Measurements from ENCODE around the gene PACRG. TPM values are rescaled to one million over a fixed set of nuclear protein-coding genes. Genes with fewer than 3 reads are reported as not detected.

Gene PACRG
- total RNA-seq, 5 donors from 2014 or later (not counting 1 experiment from before 2014, with no cell fraction given), result 0.20 to 3.0 (median 1.2) TPM; not detected in 1

DNA sequence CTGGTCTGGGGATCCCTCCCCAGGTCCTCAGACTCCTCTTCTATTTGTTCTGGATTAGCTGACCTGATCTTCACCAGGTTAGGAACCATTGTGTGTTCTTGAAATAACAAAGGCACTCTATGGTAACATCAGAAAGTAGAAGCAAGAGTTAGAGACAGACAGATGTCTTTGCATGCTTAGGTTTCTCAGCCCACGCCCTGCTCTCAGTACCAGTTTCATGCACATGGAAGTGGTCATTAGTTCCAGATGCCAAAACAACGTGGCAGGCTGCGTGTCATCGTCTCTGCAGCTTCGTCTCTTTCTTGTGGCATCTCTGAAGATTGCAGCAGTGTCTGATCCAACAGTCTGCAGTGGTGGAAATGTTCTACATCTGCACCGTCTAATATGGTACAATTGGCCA is 89.4 kb downstream of the PACRG start:
- Histone ChIP-seq H3K27ac (ENCODE audit: low read length) (no peak overlapping the region), H3K36me3 (ENCODE audit: control insufficient read depth in 2 of 2, extremely low read depth in 1 of 2, insufficient read depth in 1 of 2, low read length in 1 of 2) (no peaks in the 10 kb centered on the region), H3K9me3 (no peaks in the 10 kb centered on the region), H3K27me3 (replicated peaks in 1 of 2; ENCODE audit: control insufficient read depth in 2 of 2, extremely low read depth in 1 of 2, insufficient read depth in 2 of 2, low read length in 1 of 2) (peaks cover 0 to 4% of the 10 kb centered on the region in 2 experiments), H3K4me3 (ENCODE audit: control insufficient read depth in 1 of 2, extremely low read depth in 1 of 2, low read length in 1 of 2) (no peak overlapping the region), H3K4me1 (ENCODE audit: control insufficient read depth in 1 of 2, extremely low read depth in 1 of 2, insufficient read depth in 2 of 2, low read length in 2 of 2) (no peaks in the 10 kb centered on the region)
- WGBS (ENCODE audit: insufficient coverage), result 82% methylated on average over 5 of the region's 6 CpGs
- no peak for ATAC-seq (replicated peaks in 1 of 4)
- H3K27ac Mint-ChIP-seq, result no peak overlapping the region
- no peak overlapping the region for H3K4me3 Mint-ChIP-seq
- DNase-seq, result no peak
- H3K9me3 Mint-ChIP-seq, result no peaks in the 10 kb centered on the region
- H3K4me1 Mint-ChIP-seq, result no peaks in the 10 kb centered on the region
- CTCF ChIA-PET, result no interaction called here
- no peaks in the 10 kb centered on the region for H3K27me3 Mint-ChIP-seq
- H3K36me3 Mint-ChIP-seq, result no peaks in the 10 kb centered on the region
- POLR2A ChIA-PET, result no interaction called here

GRCh38 chr6:162819284-162819683 is 91.5 kb downstream of the PACRG start:
- Histone ChIP-seq H3K9me3 (no peaks in the 10 kb centered on the region), H3K4me1 (ENCODE audit: control insufficient read depth in 1 of 2, extremely low read depth in 1 of 2, insufficient read depth in 2 of 2, low read length in 2 of 2) (no peaks in the 10 kb centered on the region), H3K36me3 (ENCODE audit: control insufficient read depth in 2 of 2, extremely low read depth in 1 of 2, insufficient read depth in 1 of 2, low read length in 1 of 2) (no peaks in the 10 kb centered on the region), H3K27me3 (replicated peaks in 1 of 2; ENCODE audit: control insufficient read depth in 2 of 2, extremely low read depth in 1 of 2, insufficient read depth in 2 of 2, low read length in 1 of 2) (peaks cover 0 to 4% of the 10 kb centered on the region in 2 experiments), H3K4me3 (ENCODE audit: control insufficient read depth in 1 of 2, extremely low read depth in 1 of 2, low read length in 1 of 2) (no peak overlapping the region), H3K27ac (ENCODE audit: low read length) (no peak overlapping the region)
- CTCF ChIA-PET, result no interaction called here
- Mint-ChIP-seq H3K4me3 (no peak overlapping the region), H3K9me3 (no peaks in the 10 kb centered on the region), H3K36me3 (no peaks in the 10 kb centered on the region), H3K4me1 (no peaks in the 10 kb centered on the region), H3K27me3 (no peaks in the 10 kb centered on the region), H3K27ac (no peak overlapping the region)
- DNase-seq (no peak), ATAC-seq (replicated peaks in 1 of 4) (no peak)
- WGBS (ENCODE audit: insufficient coverage), result no CpG with 5 or more reads among the region's 2 CpGs
- POLR2A ChIA-PET, result no interaction called here

GRCh38 chr6:162821102-162821501 is 93.3 kb downstream of the PACRG start:
- no CpG with 5 or more reads among the region's 3 CpGs for WGBS (ENCODE audit: insufficient coverage)
- H3K27me3 ChIP-seq (replicated peaks in 1 of 2; ENCODE audit: control insufficient read depth in 2 of 2, extremely low read depth in 1 of 2, insufficient read depth in 2 of 2, low read length in 1 of 2), result peaks cover 0 to 4% of the 10 kb centered on the region in 2 experiments
- POLR2A ChIA-PET, result no interaction called here
- no peaks in the 10 kb centered on the region for H3K9me3 ChIP-seq
- Mint-ChIP-seq H3K36me3 (no peaks in the 10 kb centered on the region), H3K27ac (no peak overlapping the region), H3K4me3 (no peak overlapping the region), H3K4me1 (peaks cover 0 to 4% (median 0%) of the 10 kb centered on the region in 3 donors), H3K9me3 (no peaks in the 10 kb centered on the region), H3K27me3 (no peaks in the 10 kb centered on the region)
- CTCF ChIA-PET, result no interaction called here
- no peaks in the 10 kb centered on the region for H3K36me3 ChIP-seq (ENCODE audit: control insufficient read depth in 2 of 2, extremely low read depth in 1 of 2, insufficient read depth in 1 of 2, low read length in 1 of 2)
- DNase-seq (no peak), ATAC-seq (replicated peaks in 1 of 4) (no peak)
- H3K4me3 ChIP-seq (ENCODE audit: control insufficient read depth in 1 of 2, extremely low read depth in 1 of 2, low read length in 1 of 2), result no peak overlapping the region
- no peak overlapping the region for H3K27ac ChIP-seq (ENCODE audit: low read length)
- no peaks in the 10 kb centered on the region for H3K4me1 ChIP-seq (ENCODE audit: control insufficient read depth in 1 of 2, extremely low read depth in 1 of 2, insufficient read depth in 2 of 2, low read length in 2 of 2)

GRCh38 chr6:162825597-162825996 is 97.8 kb downstream of the PACRG start:
- H3K9me3 Mint-ChIP-seq, result no peaks in the 10 kb centered on the region
- POLR2A ChIA-PET, result no interaction called here
- no peak for DNase-seq
- H3K27me3 Mint-ChIP-seq, result no peaks in the 10 kb centered on the region
- peaks cover 0 to 1% of the 10 kb centered on the region in 2 experiments for H3K27me3 ChIP-seq (replicated peaks in 1 of 2; ENCODE audit: control insufficient read depth in 2 of 2, extremely low read depth in 1 of 2, insufficient read depth in 2 of 2, low read length in 1 of 2)
- no peak overlapping the region for H3K27ac ChIP-seq (ENCODE audit: low read length)
- WGBS (ENCODE audit: insufficient coverage), result 42% methylated on average over 3 of the region's 6 CpGs
- no peaks in the 10 kb centered on the region for H3K36me3 Mint-ChIP-seq
- H3K4me3 Mint-ChIP-seq, result no peak overlapping the region
- CTCF ChIA-PET, result no interaction called here
- peaks cover 0 to 2% of the 10 kb centered on the region in 2 experiments for H3K4me1 ChIP-seq (ENCODE audit: control insufficient read depth in 1 of 2, extremely low read depth in 1 of 2, insufficient read depth in 2 of 2, low read length in 2 of 2)
- no peak for ATAC-seq (replicated peaks in 1 of 4)
- H3K4me1 Mint-ChIP-seq, result peaks cover 0 to 16% (median 4%) of the 10 kb centered on the region in 3 donors
- no peak overlapping the region for H3K4me3 ChIP-seq (ENCODE audit: control insufficient read depth in 1 of 2, extremely low read depth in 1 of 2, low read length in 1 of 2)
- no peaks in the 10 kb centered on the region for H3K36me3 ChIP-seq (ENCODE audit: control insufficient read depth in 2 of 2, extremely low read depth in 1 of 2, insufficient read depth in 1 of 2, low read length in 1 of 2)
- H3K9me3 ChIP-seq, result no peaks in the 10 kb centered on the region
- H3K27ac Mint-ChIP-seq, result no peak overlapping the region

DNA sequence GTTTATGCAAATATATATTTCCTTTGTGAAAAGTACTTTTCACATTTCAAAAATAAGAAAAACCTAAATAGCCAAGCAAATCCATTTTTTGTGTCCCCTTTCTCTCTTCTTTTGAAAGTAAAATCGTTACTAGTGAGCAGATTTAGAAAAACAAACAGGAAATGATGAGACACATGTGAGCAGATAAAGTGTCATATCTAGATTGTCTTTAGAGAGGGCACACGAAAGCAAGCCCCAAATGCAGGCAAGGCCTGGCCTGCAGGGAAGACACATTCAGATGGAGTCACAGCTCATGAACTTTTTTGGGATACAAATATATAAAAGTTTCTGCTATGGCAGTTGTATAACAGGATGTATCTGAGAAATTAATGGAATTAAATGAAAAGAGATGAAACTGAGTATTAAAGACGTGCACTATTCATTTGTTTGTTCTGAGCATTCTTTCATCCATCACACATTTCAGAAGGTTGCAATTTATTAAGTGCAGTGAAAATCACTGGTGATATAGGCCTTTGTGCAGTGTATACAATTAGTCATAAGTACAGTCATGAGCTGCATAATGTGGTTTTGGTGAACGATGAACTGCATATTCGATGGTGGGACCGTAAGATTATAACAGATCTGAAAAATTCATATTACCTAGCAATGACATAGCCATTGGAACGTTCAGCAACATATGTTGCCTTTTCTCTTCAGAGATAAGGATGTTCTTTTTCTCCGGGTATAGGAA is 101.4 kb downstream of the PACRG start:
- CTCF ChIA-PET, result no interaction called here
- Mint-ChIP-seq H3K36me3 (no peaks in the 10 kb centered on the region), H3K9me3 (peaks cover 0 to 3% (median 2%) of the 10 kb centered on the region in 3 donors), H3K4me3 (no peak overlapping the region), H3K27ac (no peak overlapping the region), H3K27me3 (peaks cover 0 to 3% of the 10 kb centered on the region in 2 donors), H3K4me1 (peaks cover 0 to 16% (median 4%) of the 10 kb centered on the region in 3 donors)
- Histone ChIP-seq H3K4me3 (ENCODE audit: control insufficient read depth in 1 of 2, extremely low read depth in 1 of 2, low read length in 1 of 2) (no peak overlapping the region), H3K27ac (ENCODE audit: low read length) (no peak overlapping the region), H3K36me3 (ENCODE audit: control insufficient read depth in 2 of 2, extremely low read depth in 1 of 2, insufficient read depth in 1 of 2, low read length in 1 of 2) (no peaks in the 10 kb centered on the region), H3K9me3 (no peaks in the 10 kb centered on the region), H3K27me3 (replicated peaks in 1 of 2; ENCODE audit: control insufficient read depth in 2 of 2, extremely low read depth in 1 of 2, insufficient read depth in 2 of 2, low read length in 1 of 2) (peaks cover 0 to 2% of the 10 kb centered on the region in 2 experiments), H3K4me1 (ENCODE audit: control insufficient read depth in 1 of 2, extremely low read depth in 1 of 2, insufficient read depth in 2 of 2, low read length in 2 of 2) (peaks cover 0 to 2% of the 10 kb centered on the region in 2 experiments)
- DNase-seq (no peak), ATAC-seq (replicated peaks in 1 of 4) (no peak)
- POLR2A ChIA-PET, result no interaction called here
- 33% methylated on average over 1 of the region's 8 CpGs for WGBS (ENCODE audit: insufficient coverage)

- H3K4me3 Mint-ChIP-seq, result no peak overlapping the region
- H3K27me3 Mint-ChIP-seq, result peaks cover 0 to 3% of the 10 kb centered on the region in 2 donors
- H3K27ac Mint-ChIP-seq, result no peak overlapping the region
- Histone ChIP-seq H3K9me3 (no peaks in the 10 kb centered on the region), H3K36me3 (ENCODE audit: control insufficient read depth in 2 of 2, extremely low read depth in 1 of 2, insufficient read depth in 1 of 2, low read length in 1 of 2) (no peaks in the 10 kb centered on the region), H3K27me3 (replicated peaks in 1 of 2; ENCODE audit: control insufficient read depth in 2 of 2, extremely low read depth in 1 of 2, insufficient read depth in 2 of 2, low read length in 1 of 2) (peaks cover 0 to 2% of the 10 kb centered on the region in 2 experiments), H3K4me3 (ENCODE audit: control insufficient read depth in 1 of 2, extremely low read depth in 1 of 2, low read length in 1 of 2) (no peak overlapping the region), H3K4me1 (ENCODE audit: control insufficient read depth in 1 of 2, extremely low read depth in 1 of 2, insufficient read depth in 2 of 2, low read length in 2 of 2) (no peaks in the 10 kb centered on the region), H3K27ac (ENCODE audit: low read length) (no peak overlapping the region)
- H3K4me1 Mint-ChIP-seq, result peaks cover 0 to 10% (median 0%) of the 10 kb centered on the region in 3 donors
- ATAC-seq (replicated peaks in 1 of 4), result no peak
- no peak for DNase-seq
- no peaks in the 10 kb centered on the region for H3K36me3 Mint-ChIP-seq
- peaks cover 0 to 6% (median 2%) of the 10 kb centered on the region in 3 donors for H3K9me3 Mint-ChIP-seq
- no CpG with 5 or more reads among the region's 4 CpGs for whole genome bisulfite sequencing (ENCODE audit: insufficient coverage)
- ChIA-PET CTCF (no interaction called here), POLR2A (interaction anchor here in 1 of 2 donors (0.7 kb wide), 1 partner anchor 34 kb away, joined by 3 read pairs; no protein-coding TSS in a partner anchor)
Observed at GRCh38 chr6:162833776-162834175, 106.0 kb downstream of the PACRG start.
